Naive B cell (primary cell): ENCODE results near the gene S100A9. TPM values are rescaled to one million over a fixed set of nuclear protein-coding genes. Genes with fewer than 3 reads are reported as not detected.

ENCODE experiments used
- ATAC-seq, 2 donors: fragments of 150-1000 bp; cut with Tn5 transposase; 2 replicates each; pipeline ENCODE4 v1.10.0; 2021; ENCODE audit warnings: low read depth in 2 of 2, mild to moderate bottlenecking in 2 of 2, moderate library complexity in 2 of 2
- DNase-seq: peaks from one replicate; pipeline ENCODE4 v3.0.0; 2022
- H3K27ac Mint-ChIP-seq, 6 donors: one replicate each; pipeline ENCODE4 v1.8.0; 2020 to 2022; ENCODE audit warnings: mild to moderate bottlenecking in 6 of 6, mixed read lengths in 6 of 6, moderate library complexity in 5 of 6, inconsistent platforms in 2 of 6
- H3K27me3 Mint-ChIP-seq, 3 donors: one replicate each; pipeline ENCODE4 v1.8.0; 2021 to 2022; ENCODE audit warnings: mixed read lengths in 3 of 3, mild to moderate bottlenecking in 1 of 3
- H3K36me3 Mint-ChIP-seq, 2 donors: one replicate each; pipeline ENCODE4 v1.8.0; 2020 to 2022; ENCODE audit warnings: mixed read lengths in 2 of 2, inconsistent platforms in 1 of 2, mild to moderate bottlenecking in 1 of 2
- H3K4me1 Mint-ChIP-seq, 3 donors: one replicate each; pipeline ENCODE4 v1.8.0; 2020 to 2022; ENCODE audit warnings: mixed read lengths in 3 of 3, inconsistent platforms in 1 of 3, mild to moderate bottlenecking in 1 of 3, moderate library complexity in 1 of 3
- H3K4me3 Mint-ChIP-seq, 8 donors: one replicate each; pipeline ENCODE4 v1.8.0; 2020 to 2022; ENCODE audit warnings: mild to moderate bottlenecking in 8 of 8, mixed read lengths in 8 of 8, moderate library complexity in 8 of 8, inconsistent platforms in 2 of 8
- H3K9me3 Mint-ChIP-seq, 7 donors: one replicate each; pipeline ENCODE4 v1.8.0; 2020 to 2022; ENCODE audit warnings: mixed read lengths in 7 of 7, mild to moderate bottlenecking in 5 of 7, inconsistent platforms in 2 of 7, moderate library complexity in 1 of 7
- polyA plus RNA-seq, 6 donors: library from polyadenylated mRNA; unstranded; fragments of 300-500 nt; fragmentation: Illumina TruSeq; gene quantifications; one replicate each; pipeline ENCODE4 v1.2.3, GENCODE V29; 2021; ENCODE audit warnings: low read depth in 6 of 6

The S100A9 gene
- polyA plus RNA-seq, 6 donors from 2014 or later = 14.4 to 194 (median 48.2) TPM

DNA sequence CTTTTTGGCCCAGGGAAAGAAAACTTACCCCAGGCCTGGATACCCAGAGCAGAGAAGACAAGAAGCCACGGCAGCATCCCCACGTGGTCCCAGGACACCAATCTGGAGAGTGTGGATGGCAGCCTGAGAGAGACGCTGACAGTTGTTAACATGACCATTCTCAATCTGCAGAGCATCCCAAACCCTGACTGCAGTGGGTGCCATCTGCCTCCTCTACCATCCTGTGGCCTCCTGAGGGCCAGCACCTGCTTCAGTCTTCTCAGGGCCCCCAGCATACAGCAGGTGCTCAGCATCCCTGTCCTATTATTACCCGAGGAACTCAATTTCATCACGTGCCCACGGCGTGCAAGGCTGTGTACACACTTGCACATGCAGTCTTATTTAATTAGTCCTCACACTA lies 9.8 kb upstream of the S100A9 start:
- no peaks in the 10 kb centered on the region for H3K36me3 Mint-ChIP-seq
- H3K4me1 Mint-ChIP-seq = peaks cover 23 to 34% (median 23%) of the 10 kb centered on the region in 3 donors
- no peaks in the 10 kb centered on the region for H3K9me3 Mint-ChIP-seq
- ATAC-seq (no peak), DNase-seq (no peak)
- H3K4me3 Mint-ChIP-seq = no peak overlapping the region
- peaks cover 69 to 80% (median 78%) of the 10 kb centered on the region in 3 donors for H3K27me3 Mint-ChIP-seq
- H3K27ac Mint-ChIP-seq = no peak overlapping the region

- H3K36me3 Mint-ChIP-seq = no peaks in the 10 kb centered on the region
- peak within 1 kb of the TSS in 2 of 8 donors; percentile 5 to 43 for H3K4me3 Mint-ChIP-seq
- peaks cover 23 to 29% (median 23%) of the 10 kb centered on the region in 3 donors for H3K4me1 Mint-ChIP-seq
- peak within 1 kb of the TSS in 1 of 6 donors; percentile 15 for H3K27ac Mint-ChIP-seq
- ATAC-seq (no peak), DNase-seq (no peak)
- no peaks in the 10 kb centered on the region for H3K9me3 Mint-ChIP-seq
- peaks cover 62 to 78% (median 77%) of the 10 kb centered on the region in 3 donors for H3K27me3 Mint-ChIP-seq
These were observed 8.9 kb upstream of the S100A9 start, which contains the start of gene PGLYRP4 for GRCh38 chr1:153348511-153349362. Gene PGLYRP4 (minus strand): TSS chr1:153348841. CDS start chr1:153347932, 909 bp downstream.

DNA sequence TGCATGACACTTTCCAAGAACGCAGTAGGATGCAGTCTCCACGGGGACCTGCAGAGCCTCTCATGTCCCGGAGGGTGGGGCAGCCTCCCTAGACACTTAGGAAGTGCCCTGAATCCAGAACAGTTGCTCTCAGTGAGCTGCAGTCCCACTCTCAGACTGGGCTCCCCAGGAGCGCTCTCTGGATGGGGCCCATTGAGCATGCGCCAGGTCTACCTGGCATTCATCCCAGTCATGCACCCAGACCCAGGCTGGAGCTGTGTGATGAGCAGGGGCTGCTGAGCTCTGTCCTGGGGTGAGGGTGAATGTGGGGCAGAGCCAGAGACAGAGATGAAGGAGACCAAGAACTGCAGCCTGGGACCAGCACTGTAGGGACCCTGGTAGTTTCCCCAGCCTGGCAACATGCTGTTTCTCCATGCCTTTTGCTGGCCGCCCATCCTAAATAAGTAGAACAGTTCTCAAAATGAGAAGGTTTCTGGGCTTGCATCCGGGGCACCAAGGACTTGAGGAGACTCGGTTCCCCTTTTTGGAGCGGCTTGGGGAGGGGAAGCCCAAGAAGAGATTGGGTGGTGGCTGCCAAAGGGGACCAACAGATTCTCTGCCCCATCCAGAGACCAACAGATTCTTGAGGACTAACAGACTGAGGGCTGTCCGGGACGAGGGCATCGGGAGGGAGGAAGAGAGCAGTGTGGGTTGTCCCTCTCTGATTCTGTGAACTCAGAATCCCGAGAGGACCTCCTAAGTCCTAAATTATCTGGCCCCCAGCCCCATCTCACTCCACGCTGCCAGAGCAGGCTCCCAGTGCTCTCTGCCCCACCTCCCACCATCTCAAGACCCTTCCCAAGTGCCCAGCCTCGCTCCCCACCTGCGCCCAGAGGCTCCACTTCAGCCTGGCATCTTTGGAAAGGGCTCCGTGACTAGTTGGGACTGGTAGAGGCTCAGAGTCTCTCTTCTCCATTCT lies 8.0 kb upstream of the S100A9 start:
- peak overlapping the region in 1 of 6 donors; percentile 15 for H3K27ac Mint-ChIP-seq
- H3K27me3 Mint-ChIP-seq = peaks cover 58 to 73% (median 69%) of the 10 kb centered on the region in 3 donors
- peak overlapping the region in 1 of 8 donors; percentile 43 for H3K4me3 Mint-ChIP-seq
- DNase-seq = no peak
- peaks cover 17 to 21% (median 18%) of the 10 kb centered on the region in 3 donors for H3K4me1 Mint-ChIP-seq
- H3K9me3 Mint-ChIP-seq = no peaks in the 10 kb centered on the region
- no peaks in the 10 kb centered on the region for H3K36me3 Mint-ChIP-seq
- ATAC-seq = no peak

DNA sequence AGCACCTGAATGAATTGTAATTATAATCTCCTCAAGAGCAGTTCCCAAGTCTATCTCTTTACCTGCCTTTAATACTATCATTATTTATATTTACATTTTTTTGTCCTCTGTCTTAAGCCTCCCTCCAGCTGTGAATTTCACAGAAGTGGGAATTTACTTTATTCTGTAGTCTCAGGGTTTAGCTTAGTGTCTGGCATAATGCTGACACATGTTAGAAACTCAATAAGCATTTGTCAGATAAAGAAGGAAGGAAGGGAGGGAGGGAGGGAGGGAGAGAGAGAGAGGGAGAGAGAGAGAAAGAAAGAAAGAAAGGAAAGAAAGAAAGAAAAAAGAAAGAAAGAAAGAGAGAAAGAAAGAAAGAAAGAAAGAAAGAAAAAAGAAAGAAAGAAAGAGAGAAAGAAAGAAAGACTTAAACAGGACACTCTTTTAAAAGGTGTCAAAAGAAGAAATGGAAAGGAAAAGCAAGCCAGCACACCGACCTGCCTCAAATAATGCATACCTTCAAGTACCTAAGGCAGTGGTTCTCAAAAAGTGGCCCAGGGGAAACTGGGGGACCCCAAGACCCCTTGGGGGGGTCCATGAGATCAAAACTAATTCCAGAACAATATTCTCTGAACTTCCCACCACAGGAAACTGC lies 7.2 kb upstream of the S100A9 start:
- ATAC-seq (no peak), DNase-seq (no peak)
- Mint-ChIP-seq H3K36me3 (no peaks in the 10 kb centered on the region), H3K4me1 (peaks cover 13 to 14% (median 13%) of the 10 kb centered on the region in 3 donors), H3K27ac (no peak overlapping the region), H3K9me3 (no peaks in the 10 kb centered on the region), H3K4me3 (no peak overlapping the region), H3K27me3 (peaks cover 58 to 73% (median 61%) of the 10 kb centered on the region in 3 donors)

DNA sequence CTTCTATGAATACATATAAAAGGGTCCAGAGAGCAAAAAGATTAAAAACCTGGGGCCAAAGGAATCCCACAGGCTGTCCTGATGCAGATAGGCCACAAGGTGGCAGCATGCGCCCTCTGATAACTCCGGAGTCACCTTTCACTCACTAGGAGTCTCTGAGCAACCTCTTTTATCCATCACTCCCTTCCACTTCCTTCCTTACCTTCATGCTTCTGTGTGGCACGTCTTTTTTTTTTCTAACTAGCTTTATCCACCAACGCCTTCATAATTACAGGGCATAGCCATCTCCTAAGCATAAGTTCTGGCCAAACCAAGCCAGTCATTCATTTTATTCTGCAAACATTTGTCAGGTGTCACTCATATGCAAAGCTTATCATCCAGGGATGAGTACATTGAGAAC lies 5.1 kb upstream of the S100A9 start:
- Mint-ChIP-seq H3K27ac (no peak overlapping the region), H3K36me3 (no peaks in the 10 kb centered on the region), H3K4me3 (no peak overlapping the region), H3K9me3 (no peaks in the 10 kb centered on the region), H3K4me1 (peaks cover 6 to 12% (median 12%) of the 10 kb centered on the region in 3 donors), H3K27me3 (peaks cover 48 to 73% (median 53%) of the 10 kb centered on the region in 3 donors)
- ATAC-seq (peak; percentile 40 to 64), DNase-seq (peak; percentile 32)

DNA sequence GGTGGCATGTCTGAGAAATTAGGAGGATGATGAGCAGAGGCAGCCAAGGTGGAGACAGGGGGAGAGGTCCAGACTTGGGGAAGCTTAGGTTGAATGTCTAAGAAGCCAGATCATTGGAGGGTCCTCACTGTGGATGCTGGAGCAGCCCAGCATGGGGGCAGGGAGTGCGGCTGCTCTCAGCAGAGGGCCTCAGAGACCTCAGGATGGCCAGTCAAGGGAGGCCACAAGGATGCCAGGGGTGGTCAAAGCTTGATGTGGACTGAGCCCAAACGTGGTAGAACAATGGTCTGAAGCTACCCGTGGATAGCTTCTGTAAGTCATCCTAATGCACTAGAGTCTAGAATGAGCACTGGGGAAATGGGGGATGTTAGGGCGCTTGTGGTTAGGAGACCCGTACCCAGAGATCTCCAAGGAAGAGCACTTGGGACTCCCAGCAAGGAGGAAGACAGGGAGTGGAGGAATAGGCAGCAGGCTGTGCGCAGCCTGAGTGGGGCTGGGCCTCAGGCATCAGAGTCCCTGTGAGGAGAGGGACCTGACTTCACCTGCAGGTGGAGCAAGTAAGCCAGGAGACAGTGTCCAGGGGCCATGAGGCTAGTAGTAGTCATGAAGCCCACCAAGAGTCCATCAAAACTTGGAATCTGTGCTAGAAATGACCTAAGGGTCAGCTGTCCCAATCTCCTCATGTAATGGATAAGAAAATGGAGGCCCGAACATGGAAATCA lies 4.3 kb upstream of the S100A9 start:
- ATAC-seq (no peak), DNase-seq (no peak)
- no peaks in the 10 kb centered on the region for H3K36me3 Mint-ChIP-seq
- H3K27ac Mint-ChIP-seq = peak overlapping the region in 1 of 6 donors; percentile 61
- H3K9me3 Mint-ChIP-seq = no peaks in the 10 kb centered on the region
- H3K4me3 Mint-ChIP-seq = no peak overlapping the region
- H3K4me1 Mint-ChIP-seq = peaks cover 14 to 20% (median 20%) of the 10 kb centered on the region in 3 donors
- H3K27me3 Mint-ChIP-seq = peaks cover 46 to 73% (median 53%) of the 10 kb centered on the region in 3 donors

DNA sequence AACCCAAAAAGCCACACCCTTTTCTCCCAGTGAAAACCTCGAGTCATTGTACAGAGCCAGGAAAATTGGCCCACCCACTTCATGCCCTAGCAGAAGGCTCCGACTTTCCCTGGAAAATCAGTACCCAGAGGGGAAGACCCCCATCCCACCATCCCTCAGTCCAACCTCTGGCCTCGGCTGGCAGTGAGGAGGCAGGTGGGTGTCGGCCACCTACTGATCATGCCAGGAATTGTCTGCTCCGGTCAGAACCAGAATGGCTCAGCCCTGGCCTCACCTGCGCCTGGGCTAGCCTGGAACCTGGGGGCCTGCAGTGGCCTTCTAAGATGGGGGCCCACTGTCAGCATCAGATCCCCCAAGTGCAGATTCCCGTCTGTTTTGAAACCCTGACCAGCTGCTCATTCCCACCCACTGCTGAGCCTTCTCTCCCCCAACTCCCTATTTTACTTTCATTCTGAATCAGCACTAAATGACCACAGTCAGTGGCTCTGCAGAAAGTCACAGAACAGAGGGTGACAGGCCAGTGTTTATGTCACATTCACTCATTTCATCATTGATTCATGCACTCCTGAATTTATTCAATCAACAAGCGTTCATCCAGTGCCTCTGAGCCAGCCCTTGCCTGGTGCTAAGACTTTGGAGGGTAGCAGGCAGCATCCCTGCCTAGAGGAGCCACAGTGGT lies 3.0 kb upstream of the S100A9 start:
- no peaks in the 10 kb centered on the region for H3K36me3 Mint-ChIP-seq
- H3K27me3 Mint-ChIP-seq = peaks cover 35 to 66% (median 45%) of the 10 kb centered on the region in 3 donors
- H3K4me3 Mint-ChIP-seq = no peak overlapping the region
- no peaks in the 10 kb centered on the region for H3K9me3 Mint-ChIP-seq
- H3K27ac Mint-ChIP-seq = no peak overlapping the region
- H3K4me1 Mint-ChIP-seq = peaks cover 14 to 23% (median 21%) of the 10 kb centered on the region in 3 donors
- DNase-seq (no peak), ATAC-seq (no peak)

DNA sequence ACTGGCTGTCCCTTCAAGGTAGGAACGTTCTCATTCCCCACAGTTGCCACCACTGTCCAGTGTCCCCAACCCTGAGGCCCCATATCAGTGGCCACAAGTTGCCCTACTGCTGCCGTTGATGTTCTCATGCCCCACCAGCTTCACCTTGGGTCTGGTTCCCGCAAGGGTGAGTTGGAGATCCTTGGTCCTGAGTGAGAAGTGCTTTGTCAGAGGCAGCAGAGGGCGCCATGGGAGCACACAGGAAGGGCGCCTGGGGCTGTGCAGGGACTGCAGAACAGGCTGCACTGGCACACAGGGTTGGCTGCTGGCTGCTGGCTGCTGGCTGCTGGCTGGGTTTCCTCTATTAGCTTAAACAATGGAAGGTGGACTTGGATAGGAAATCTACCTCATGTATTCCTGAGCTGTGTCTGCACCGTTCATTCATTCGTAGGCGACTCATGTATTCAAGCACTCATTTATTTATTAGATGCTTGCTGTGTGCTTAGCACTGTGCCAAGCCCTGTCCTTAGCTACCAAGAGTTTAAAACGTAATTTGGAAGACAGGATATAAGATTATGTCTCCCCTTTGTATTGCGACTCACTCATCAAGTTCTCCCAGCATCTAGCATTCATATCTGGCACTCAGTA lies 2.1 kb upstream of the S100A9 start:
- Mint-ChIP-seq H3K27ac (no peak overlapping the region), H3K36me3 (no peaks in the 10 kb centered on the region), H3K4me3 (no peak overlapping the region), H3K4me1 (peaks cover 14 to 23% (median 21%) of the 10 kb centered on the region in 3 donors), H3K9me3 (no peaks in the 10 kb centered on the region), H3K27me3 (peaks cover 29 to 57% (median 45%) of the 10 kb centered on the region in 3 donors)
- peak; percentile 43 to 50 for ATAC-seq
- DNase-seq = no peak

DNA sequence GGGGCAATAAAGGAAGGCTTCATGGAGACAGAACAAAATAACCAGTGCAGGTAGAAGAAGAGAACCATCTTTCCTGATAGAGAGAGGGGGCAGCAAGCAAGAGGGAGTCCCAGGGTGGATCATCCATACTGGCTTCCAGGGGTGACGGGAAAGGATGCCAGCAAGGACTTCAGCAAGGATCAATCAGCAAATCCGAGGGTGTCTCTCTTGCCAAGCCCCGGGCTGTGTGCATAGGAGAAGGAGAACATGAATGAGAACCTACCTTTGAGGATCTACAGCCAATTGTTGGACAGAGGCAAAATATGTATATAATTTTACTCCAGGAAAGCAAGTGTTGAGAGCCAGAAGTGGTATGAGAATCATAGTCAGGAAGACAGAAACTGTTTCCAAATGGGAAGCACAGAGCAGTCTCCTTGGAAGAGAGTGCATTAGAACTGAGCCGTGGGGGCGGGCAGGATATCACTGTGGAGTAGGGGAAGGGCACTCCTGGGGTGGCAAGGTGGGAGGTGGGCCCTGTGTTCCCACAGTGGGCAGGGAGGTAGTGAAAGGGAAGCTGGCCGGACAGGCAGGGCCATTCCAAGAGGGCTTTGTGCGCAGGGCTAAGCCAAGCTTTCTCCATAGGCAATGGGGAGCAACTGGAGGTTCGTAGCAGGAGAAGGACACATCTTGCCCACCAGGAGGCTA lies 1.1 kb upstream of the S100A9 start:
- peaks cover 14 to 23% (median 21%) of the 10 kb centered on the region in 3 donors for H3K4me1 Mint-ChIP-seq
- peak overlapping the region in 1 of 6 donors; percentile 22 for H3K27ac Mint-ChIP-seq
- DNase-seq (no peak), ATAC-seq (no peak)
- no peaks in the 10 kb centered on the region for H3K9me3 Mint-ChIP-seq
- no peak overlapping the region for H3K4me3 Mint-ChIP-seq
- no peaks in the 10 kb centered on the region for H3K36me3 Mint-ChIP-seq
- peaks cover 29 to 60% (median 53%) of the 10 kb centered on the region in 3 donors for H3K27me3 Mint-ChIP-seq

GRCh38 chr1:153357076-153357852 lies 390 bp upstream of the S100A9 start:
- no peaks in the 10 kb centered on the region for H3K9me3 Mint-ChIP-seq
- H3K27ac Mint-ChIP-seq = peak overlapping the region in 2 of 6 donors; percentile 22
- ATAC-seq (peak in 1 of 2 donors; percentile 25), DNase-seq (no peak)
- peaks cover 29 to 66% (median 53%) of the 10 kb centered on the region in 3 donors for H3K27me3 Mint-ChIP-seq
- no peaks in the 10 kb centered on the region for H3K36me3 Mint-ChIP-seq
- H3K4me3 Mint-ChIP-seq = no peak overlapping the region
- peaks cover 14 to 23% (median 21%) of the 10 kb centered on the region in 3 donors for H3K4me1 Mint-ChIP-seq

DNA sequence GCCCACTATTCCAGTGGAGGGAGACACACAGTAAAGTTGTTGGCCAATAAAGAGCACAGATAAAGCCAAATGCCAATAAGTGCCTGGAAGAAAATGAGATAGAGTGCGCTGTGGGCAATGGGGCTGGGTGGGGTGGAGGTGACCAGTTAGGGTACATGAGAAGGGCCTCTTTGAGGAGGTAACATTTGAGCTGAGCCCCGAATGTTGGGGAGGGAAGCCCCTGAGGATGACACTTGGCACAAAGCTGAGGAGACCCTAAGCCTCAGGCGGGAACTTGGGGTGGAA lies 979 bp downstream of the S100A9 start:
- Mint-ChIP-seq H3K4me3 (no peak overlapping the region), H3K27ac (no peak overlapping the region), H3K36me3 (no peaks in the 10 kb centered on the region), H3K4me1 (peaks cover 14 to 23% (median 21%) of the 10 kb centered on the region in 3 donors), H3K27me3 (peaks cover 32 to 67% (median 66%) of the 10 kb centered on the region in 3 donors), H3K9me3 (no peaks in the 10 kb centered on the region)
- no peak for ATAC-seq
- no peak for DNase-seq
